CD14-positive monocyte (primary cell): ENCODE data around the gene TCF25. TPM values are rescaled to one million over a fixed set of nuclear protein-coding genes. Genes with fewer than 3 reads are reported as not detected.

Source experiments
- DNase-seq, 3 donors: peaks; one replicate each; pipeline ENCODE4 v3.0.0-alpha.2; 2011 to 2022
- H2AFZ ChIP-seq: 2 replicates; pipeline ENCODE4 v1.6.0; 2012; ENCODE audit warnings: mild to moderate bottlenecking, low read depth, low read length, inconsistent platforms; ENCODE audit not compliant: insufficient read depth, poor library complexity, severe bottlenecking
- H3K27ac ChIP-seq, 2 donors: 1 replicate in 1 of 2; 2 replicates in 1 of 2; pipeline ENCODE4 v1.5.1; 2012 to 2013; ENCODE audit warnings: low read length in 2 of 2, control low read depth in 1 of 2, inconsistent platforms in 1 of 2, low read depth in 1 of 2, mild to moderate bottlenecking in 1 of 2
- H3K27me3 ChIP-seq, 2 donors: one replicate each; pipeline versions ENCODE4 v1.6.0 to v1.6.1; 2011 to 2013; ENCODE audit warnings: low read length in 2 of 2; ENCODE audit not compliant: control insufficient read depth in 2 of 2, insufficient read depth in 2 of 2
- H3K36me3 ChIP-seq, 2 donors: replicated peaks in 1 of 2; 1 replicate in 1 of 2; 2 replicates in 1 of 2; pipeline versions ENCODE4 v1.5.1 to v1.6.1; 2012 to 2013; ENCODE audit warnings: low read length in 2 of 2, control low read depth in 1 of 2, inconsistent platforms in 1 of 2, mild to moderate bottlenecking in 1 of 2; ENCODE audit not compliant: insufficient read depth in 2 of 2, control insufficient read depth in 1 of 2
- H3K4me1 ChIP-seq, 2 donors: 1 replicate in 1 of 2; 2 replicates in 1 of 2; pipeline versions ENCODE4 v1.5.1 to v1.6.1; 2012 to 2013; ENCODE audit warnings: low read length in 2 of 2, control low read depth in 1 of 2, inconsistent platforms in 1 of 2, mild to moderate bottlenecking in 1 of 2, moderate library complexity in 1 of 2; ENCODE audit not compliant: insufficient read depth in 2 of 2, control insufficient read depth in 1 of 2
- H3K4me2 ChIP-seq: replicated peaks from 2 replicates; pipeline ENCODE3; 2012; ENCODE audit warnings: low read length, moderate library complexity, mild to moderate bottlenecking; ENCODE audit not compliant: poor library complexity, severe bottlenecking; ENCODE audit errors: extremely low read depth
- H3K4me3 ChIP-seq, 3 experiments: fragments of 200-600 bp in 1 of 3; sonication (generic) in 1 of 3; replicated peaks in 1 of 3; 1 replicate in 2 of 3; 2 replicates in 1 of 3; pipeline ENCODE4 v1.5.1; 2011 to 2013; ENCODE audit warnings: low read length in 3 of 3, mild to moderate bottlenecking in 3 of 3, control low read depth in 2 of 3, low read depth in 2 of 3, inconsistent platforms in 1 of 3, moderate library complexity in 1 of 3
- H3K79me2 ChIP-seq: 2 replicates; pipeline ENCODE4 v1.6.0; 2012; ENCODE audit warnings: mild to moderate bottlenecking, control low read depth, inconsistent platforms, low read length, moderate library complexity; ENCODE audit not compliant: insufficient read depth
- H3K9ac ChIP-seq: 2 replicates; pipeline ENCODE4 v1.6.0; 2017; ENCODE audit warnings: low read length, mild to moderate bottlenecking; ENCODE audit not compliant: insufficient read depth, poor library complexity, severe bottlenecking
- H3K9me3 ChIP-seq, 2 donors: replicated peaks in 1 of 2; 1 replicate in 1 of 2; 2 replicates in 1 of 2; pipeline versions ENCODE4 v1.5.1 to v1.6.1; 2012 to 2013; ENCODE audit warnings: low read length in 2 of 2, control low read depth in 1 of 2; ENCODE audit not compliant: control insufficient read depth in 1 of 2, insufficient read depth in 1 of 2
- H4K20me1 ChIP-seq: 2 replicates; pipeline ENCODE4 v1.6.0; 2012; ENCODE audit warnings: mild to moderate bottlenecking, low read length, control low read depth, moderate library complexity; ENCODE audit not compliant: insufficient read depth
- H3K27ac Mint-ChIP-seq, 7 donors: one replicate each; pipeline ENCODE4 v1.8.0; 2020; ENCODE audit warnings: mild to moderate bottlenecking in 7 of 7, mixed read lengths in 7 of 7, moderate library complexity in 6 of 7, inconsistent platforms in 2 of 7
- H3K27me3 Mint-ChIP-seq, 3 donors: one replicate each; pipeline ENCODE4 v1.8.0; 2021 to 2022; ENCODE audit warnings: low read depth in 3 of 3, mild to moderate bottlenecking in 3 of 3, mixed read lengths in 3 of 3, moderate library complexity in 3 of 3, inconsistent platforms in 1 of 3
- H3K36me3 Mint-ChIP-seq, 2 donors: one replicate each; pipeline ENCODE4 v1.8.0; 2020; ENCODE audit warnings: mixed read lengths in 2 of 2, inconsistent platforms in 1 of 2, mild to moderate bottlenecking in 1 of 2
- H3K4me1 Mint-ChIP-seq: one replicate; pipeline ENCODE4 v1.8.0; 2020; ENCODE audit warnings: mild to moderate bottlenecking, mixed read lengths
- H3K4me3 Mint-ChIP-seq, 2 donors: one replicate each; pipeline ENCODE4 v1.8.0; 2020; ENCODE audit warnings: mild to moderate bottlenecking in 2 of 2, mixed read lengths in 2 of 2, moderate library complexity in 1 of 2
- H3K9me3 Mint-ChIP-seq, 7 donors: one replicate each; pipeline ENCODE4 v1.8.0; 2020 to 2022; ENCODE audit warnings: mixed read lengths in 7 of 7, mild to moderate bottlenecking in 6 of 7, moderate library complexity in 6 of 7, inconsistent platforms in 2 of 7
- CTCF ChIP-seq: fragments of 200-600 bp; IDR thresholded peaks from one replicate; pipeline ENCODE4 v1.8.0; 2022; ENCODE audit warnings: antibody characterized with exemption, mild to moderate bottlenecking
- WGBS: methylation state at CpG from one replicate; pipeline ENCODE4 v1.1.5; 2013; ENCODE audit warnings: missing lambda C conversion rate; ENCODE audit not compliant: insufficient coverage; 5-methylcytosine and 5-hydroxymethylcytosine counted together
- intact Hi-C, 2 donors: fragments of 100-400 bp; cut with micrococcal nuclease; formaldehyde crosslinking; loops; one replicate each; pipeline versions ENCODE4 v1.15.0 to v1.15.1; 2023
- polyA plus RNA-seq, 3 donors: library from polyadenylated mRNA; depleted of rRNA in 1 of 3; unstranded in 2 of 3; stranded (reverse) in 1 of 3; fragments of 300-500 nt in 2 of 3; fragments of >200 nt in 1 of 3; fragmentation: Illumina TruSeq in 2 of 3; gene quantifications; 1 replicate in 2 of 3; 2 replicates in 1 of 3; pipeline ENCODE4 v1.2.3, GENCODE V29; 2012 to 2021

The TCF25 gene
- polyA plus RNA-seq, 3 donors, result 98.0 to 231 (median 114) TPM

GRCh38 chr16:89922884-89923639 lies 49.7 kb downstream of the TCF25 start, which contains the start of gene TUBB3:
Gene TUBB3, plus strand, starts transcription at chr16:89923342. Its CDS starts 60 bp downstream, at chr16:89923402.
- intact Hi-C loops, result no loop called here
- DNase-seq, result peak; percentile 28 to 53 (median 42)
- Histone ChIP-seq H3K4me3 (peak within 1 kb of the TSS; percentile 23 to 69 (median 24)), H3K4me1 (peaks cover 33 to 55% of the 10 kb centered on the region in 2 donors), H3K36me3 (no peaks in the 10 kb centered on the region), H4K20me1 (peaks cover 26% of the 10 kb centered on the region), H3K4me2 (peak within 1 kb of the TSS; percentile 72), H3K27ac (no peak within 1 kb of the TSS), H3K9me3 (peaks cover 0 to 20% of the 10 kb centered on the region in 2 donors), H3K27me3 (peaks cover 29 to 75% of the 10 kb centered on the region in 2 donors), H3K79me2 (no peaks in the 10 kb centered on the region), H3K9ac (no peak within 1 kb of the TSS), H2AFZ (peak within 1 kb of the TSS; percentile 63)
- H3K4me3 Mint-ChIP-seq, result peak within 1 kb of the TSS; percentile 62 to 82
- H3K9me3 Mint-ChIP-seq, result peaks cover 0 to 18% (median 7%) of the 10 kb centered on the region in 7 donors
- no peak for TF ChIP-seq CTCF
- no peaks in the 10 kb centered on the region for H3K36me3 Mint-ChIP-seq
- 1% methylated on average over 88 of the region's 88 CpGs for WGBS
- H3K27me3 Mint-ChIP-seq, result peaks cover 65 to 90% (median 84%) of the 10 kb centered on the region in 3 donors
- peaks cover 29% of the 10 kb centered on the region for H3K4me1 Mint-ChIP-seq
- H3K27ac Mint-ChIP-seq, result no peak within 1 kb of the TSS

GRCh38 chr16:89923640-89924296 lies 50.4 kb downstream of the TCF25 start:
- DNase-seq, result no peak
- Histone ChIP-seq H3K79me2 (no peaks in the 10 kb centered on the region), H3K9ac (no peak overlapping the region), H3K4me1 (peaks cover 26 to 48% of the 10 kb centered on the region in 2 donors), H3K27me3 (peaks cover 29 to 68% of the 10 kb centered on the region in 2 donors), H3K4me2 (peak overlapping the region; percentile 72), H3K9me3 (peaks cover 0 to 20% of the 10 kb centered on the region in 2 donors), H3K4me3 (peak overlapping the region in 1 of 3 experiments; percentile 69), H2AFZ (peak overlapping the region; percentile 63), H3K36me3 (no peaks in the 10 kb centered on the region), H3K27ac (no peak overlapping the region), H4K20me1 (peaks cover 26% of the 10 kb centered on the region)
- no peaks in the 10 kb centered on the region for H3K36me3 Mint-ChIP-seq
- intact Hi-C loops, result no loop called here
- H3K4me3 Mint-ChIP-seq, result peak overlapping the region; percentile 39 to 58
- H3K4me1 Mint-ChIP-seq, result peaks cover 23% of the 10 kb centered on the region
- peaks cover 0 to 18% (median 9%) of the 10 kb centered on the region in 7 donors for H3K9me3 Mint-ChIP-seq
- H3K27ac Mint-ChIP-seq, result no peak overlapping the region
- WGBS, result 4% methylated on average over 22 of the region's 41 CpGs
- peaks cover 63 to 87% (median 82%) of the 10 kb centered on the region in 3 donors for H3K27me3 Mint-ChIP-seq
- TF ChIP-seq CTCF, result no peak
